ENCODE data around the gene RGS3.
A peak's percentile ranks its signal among the peaks of the same experiment; 100 is the strongest.

Gene RGS3

DNA sequence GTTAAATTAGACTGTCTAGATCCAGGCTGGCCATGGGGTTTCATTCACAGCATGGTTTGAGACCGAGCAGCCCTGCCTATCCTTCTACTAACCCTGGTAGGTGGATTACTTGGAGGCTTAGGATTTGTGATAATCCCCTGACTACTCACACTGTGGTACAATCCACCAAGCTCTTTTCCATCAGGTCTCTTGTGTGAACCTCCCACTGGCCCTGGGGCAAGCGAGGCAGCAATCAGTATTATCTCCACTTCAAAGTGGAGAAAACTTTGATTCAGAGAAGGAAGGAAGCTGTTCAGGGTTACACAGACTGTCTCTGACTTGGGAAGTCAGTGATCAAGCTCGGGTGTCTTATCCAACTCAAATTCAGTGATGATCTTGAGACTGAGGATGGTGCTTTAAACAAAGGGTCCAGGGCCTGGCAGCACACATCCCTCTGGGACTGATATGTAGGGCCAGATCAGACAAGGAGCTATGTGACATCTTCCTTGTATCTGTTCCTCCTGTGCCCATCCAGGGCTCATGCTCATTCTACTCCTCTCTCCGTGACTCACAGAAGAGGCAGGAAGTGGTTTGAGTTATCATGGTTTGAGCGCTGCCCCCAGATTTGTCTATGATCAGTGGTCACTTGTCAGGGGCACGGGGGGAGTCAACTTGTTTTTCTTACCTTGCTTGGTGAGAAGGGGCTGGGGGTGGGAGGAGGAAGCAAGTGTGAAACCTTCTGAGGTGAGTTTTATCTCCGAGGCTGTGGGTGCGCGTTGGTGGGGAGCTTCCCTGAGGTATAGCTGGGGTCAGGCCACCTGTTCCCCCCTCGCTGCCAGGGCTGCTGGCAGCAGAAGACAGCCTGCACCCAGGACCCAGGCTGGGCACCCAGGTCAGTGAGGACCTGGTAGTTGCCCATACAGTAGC lies 48.6 kb downstream of the RGS3 start:
- DNase-seq (ENCODE audit: low spot score), result no peak

DNA sequence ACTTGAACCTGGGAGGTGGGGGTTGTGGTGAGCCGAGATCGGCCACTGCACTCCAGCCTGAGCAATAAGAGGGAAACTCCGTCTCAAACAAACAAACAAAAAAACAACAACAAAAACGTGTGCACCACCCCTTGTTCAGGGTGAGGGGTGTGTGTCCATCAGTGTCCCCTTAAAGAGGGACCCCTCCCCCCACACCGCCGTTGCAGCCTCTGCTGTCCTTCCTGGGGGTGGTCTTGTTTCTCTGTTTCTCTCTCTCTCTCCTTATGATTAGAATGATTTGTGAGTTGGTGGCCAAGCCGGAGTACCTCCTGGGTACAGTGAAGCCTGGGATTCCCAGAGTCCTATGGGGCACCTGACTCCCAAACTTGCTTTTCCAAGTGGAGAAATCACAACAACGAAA lies 49.6 kb downstream of the RGS3 start:
- DNase-seq (ENCODE audit: low spot score), result no peak

DNA sequence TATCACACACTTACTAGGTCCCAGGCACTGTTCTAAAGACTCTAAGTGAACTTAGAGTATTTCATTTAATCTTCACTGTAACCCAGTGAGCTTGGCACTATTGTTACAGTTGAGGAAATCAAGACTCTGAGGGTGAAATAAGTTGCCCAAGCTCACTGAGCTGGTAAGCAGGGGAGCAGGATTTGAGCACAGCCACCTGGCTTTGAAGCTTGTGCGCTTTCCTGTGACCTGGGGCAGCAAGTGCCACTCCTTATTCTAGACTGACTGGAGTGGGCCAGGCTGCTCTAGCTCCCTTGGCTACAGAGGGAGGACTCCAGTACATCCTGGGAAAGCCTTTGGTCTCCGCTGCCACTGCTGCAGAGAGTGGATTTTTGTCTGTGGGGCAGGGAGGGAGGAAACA lies 50.0 kb downstream of the RGS3 start:
- no peak for DNase-seq (ENCODE audit: low spot score)

DNA sequence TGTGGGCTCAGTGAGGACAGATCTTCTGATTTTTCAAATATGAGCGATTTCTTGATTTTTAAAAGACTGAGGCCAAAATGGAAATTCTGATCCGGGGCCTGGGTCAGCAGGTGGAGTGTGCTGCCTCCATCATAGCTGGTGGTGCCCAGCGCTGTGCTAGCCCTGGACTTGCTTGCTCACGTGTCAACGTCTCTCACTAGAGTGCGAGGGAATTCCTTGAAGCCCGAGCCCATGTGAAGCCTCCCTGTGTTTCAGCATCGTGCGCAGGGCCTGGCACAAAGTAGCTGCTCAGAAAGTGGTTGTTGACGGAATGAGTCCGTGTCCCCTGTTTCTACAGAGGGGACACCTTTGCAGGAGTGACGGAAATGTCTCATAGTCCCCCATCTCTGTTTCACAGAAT lies 50.5 kb downstream of the RGS3 start:
- DNase-seq (ENCODE audit: low spot score), result no peak

DNA sequence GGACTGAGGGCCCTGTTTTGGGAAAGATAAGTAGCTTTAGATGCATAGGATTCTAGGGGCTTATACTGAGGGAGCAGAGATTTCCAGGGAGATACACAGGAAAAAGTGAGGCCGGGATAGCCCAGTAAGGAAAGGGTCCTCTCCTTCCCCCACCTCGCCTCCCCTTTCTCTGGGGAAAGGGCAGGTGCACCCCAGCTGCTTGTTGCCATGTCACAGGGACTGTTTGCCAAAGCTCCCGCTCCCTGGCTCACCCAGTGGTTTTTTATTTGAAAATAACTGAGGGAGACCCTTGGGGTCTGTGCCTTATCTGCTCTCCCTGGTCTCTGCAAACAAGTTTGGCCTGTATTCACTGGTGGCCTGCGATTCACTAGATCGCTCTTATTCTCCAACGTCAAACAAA lies 51.2 kb downstream of the RGS3 start:
- no peak for DNase-seq (ENCODE audit: low spot score)

DNA sequence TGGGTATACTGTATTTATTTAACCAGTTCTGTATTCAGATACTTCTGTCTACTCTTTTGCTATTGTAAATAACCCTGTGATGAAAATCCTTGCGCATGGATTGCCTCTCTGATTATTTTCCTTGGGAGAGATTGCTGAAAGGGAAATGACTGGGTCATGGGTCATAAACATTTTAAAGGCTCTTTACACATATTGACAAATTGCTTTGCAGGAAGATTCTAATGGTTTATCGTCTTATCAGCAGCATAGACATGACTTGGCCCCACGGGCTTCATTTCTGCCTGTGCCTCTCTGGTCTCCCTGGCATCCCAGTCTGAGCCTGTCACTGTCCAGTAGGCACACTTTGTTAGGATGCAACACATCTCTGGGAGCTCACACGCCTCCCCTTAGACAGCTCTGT lies 52.3 kb downstream of the RGS3 start:
- no peak for DNase-seq (ENCODE audit: low spot score)

DNA sequence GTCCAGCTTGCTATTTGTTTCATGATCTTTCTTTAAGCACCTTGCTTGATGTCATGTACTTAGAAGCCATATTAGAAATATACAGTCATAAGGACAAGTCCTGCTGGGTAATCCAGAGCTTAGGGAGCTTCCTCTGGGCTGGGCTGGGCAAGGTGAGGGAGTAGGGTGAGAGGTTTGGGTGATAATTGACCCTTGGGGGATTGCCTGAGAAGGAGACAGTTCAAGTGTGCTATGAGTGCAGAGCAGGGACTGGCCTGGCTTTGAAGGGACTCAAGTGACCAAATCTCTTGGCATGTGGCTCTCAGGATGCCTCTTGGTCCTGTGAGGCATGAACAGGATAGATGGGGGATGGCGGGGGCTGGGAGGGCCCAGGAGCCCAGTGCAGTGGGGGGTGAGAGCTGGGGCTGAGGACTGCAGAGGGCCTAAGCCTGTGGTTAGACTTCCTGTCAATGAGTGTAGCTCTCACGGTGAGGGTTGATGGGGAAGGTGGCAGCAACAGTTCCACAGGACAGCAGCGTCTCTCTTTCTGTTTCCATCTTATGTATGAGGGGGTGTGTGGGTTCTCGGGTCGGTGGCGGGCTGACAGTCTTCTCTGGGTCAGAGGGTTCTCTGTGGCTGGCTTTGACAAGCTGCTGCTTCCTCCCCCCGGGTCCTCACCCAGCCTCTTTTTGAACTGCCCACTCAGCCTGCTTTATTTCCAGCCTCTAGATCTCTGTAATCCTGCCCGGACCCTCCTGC lies 53.5 kb downstream of the RGS3 start:
- DNase-seq (ENCODE audit: low spot score), result no peak

DNA sequence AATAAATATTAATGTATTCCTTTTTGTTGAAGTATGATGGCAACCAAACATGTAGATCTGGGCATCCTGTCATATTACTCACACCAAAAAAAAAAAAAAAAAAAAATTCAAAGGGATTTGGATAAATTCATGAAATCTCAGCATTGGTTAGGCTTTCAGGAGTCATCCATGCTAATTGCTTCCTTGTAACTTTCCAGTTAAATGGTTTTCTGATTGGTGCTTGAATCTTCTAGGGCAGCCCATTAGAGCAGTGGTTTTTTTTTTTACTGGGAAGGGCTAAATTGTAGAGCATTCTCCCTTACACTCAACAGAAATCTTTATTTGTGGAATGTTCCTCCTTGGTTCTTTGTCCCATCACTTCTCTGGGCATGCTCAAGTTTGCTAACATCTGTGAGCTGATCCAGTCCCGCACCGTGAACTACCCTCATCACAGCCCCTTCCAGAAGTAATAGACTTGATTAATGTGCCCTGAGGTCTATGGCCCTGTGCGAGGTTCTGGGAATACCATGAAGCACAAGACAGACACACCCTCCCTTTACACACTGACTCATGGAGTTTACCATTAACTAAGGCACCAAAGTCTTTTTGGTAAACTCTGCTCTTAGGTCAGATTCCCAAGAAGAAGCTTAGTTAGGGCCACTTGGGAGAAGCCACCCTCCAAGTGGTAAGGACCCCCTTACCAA lies 56.0 kb downstream of the RGS3 start:
- DNase-seq (ENCODE audit: low spot score), result peak; percentile 24

DNA sequence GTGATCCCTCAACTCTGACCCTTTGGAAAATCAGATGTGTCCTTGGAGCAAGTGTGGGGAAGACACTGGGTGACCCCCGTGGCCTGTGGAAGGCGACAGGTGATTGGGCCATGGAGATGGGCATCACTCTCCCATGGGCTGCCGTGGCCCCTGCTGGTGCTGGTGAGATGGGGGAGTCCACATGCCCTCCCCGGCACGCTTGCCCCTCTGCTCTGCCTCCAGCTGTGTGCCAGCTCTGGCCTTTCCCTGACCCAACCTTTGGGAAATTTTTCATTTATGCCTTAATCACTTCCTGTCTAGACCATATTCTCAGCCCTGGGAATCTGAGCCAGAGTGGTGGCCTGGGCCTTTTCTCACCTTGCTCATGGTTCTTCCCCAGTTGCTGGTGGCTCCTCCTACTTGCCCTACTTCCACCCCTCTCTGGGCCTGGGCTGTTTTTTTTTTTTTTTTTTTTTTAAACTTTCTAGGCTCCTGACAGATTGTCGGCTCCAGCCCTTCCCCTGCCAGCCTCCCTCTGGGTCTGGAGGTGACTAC lies 56.6 kb downstream of the RGS3 start:
- DNase-seq (ENCODE audit: low spot score), result peak; percentile 20

DNA sequence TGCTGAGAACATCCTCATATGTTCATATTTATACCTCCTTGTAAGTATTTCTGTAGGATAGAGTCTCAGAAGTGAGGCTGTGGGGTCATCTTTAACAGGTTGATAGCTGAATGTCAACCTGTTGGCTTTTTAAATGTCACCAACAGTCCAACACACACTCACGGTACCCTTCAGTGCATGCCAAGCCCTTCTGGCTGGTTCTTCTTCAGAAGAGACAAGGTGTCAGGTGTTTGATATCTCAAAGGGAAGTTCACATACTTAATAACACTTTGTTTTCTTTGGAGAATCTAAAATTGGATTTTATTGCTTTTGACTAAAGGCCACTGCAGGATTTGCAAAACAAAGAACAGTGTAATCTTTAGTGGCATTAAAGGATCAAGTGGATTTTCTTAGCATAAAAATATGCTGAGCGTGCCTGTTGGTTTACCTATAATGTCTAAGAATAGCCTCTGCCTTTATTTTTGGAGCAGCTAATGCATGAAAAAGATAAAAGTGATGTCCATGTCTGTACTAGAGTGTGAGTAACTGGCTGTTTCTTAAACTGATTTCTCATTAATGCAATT lies 58.2 kb downstream of the RGS3 start:
- DNase-seq (ENCODE audit: low spot score), result no peak

DNA sequence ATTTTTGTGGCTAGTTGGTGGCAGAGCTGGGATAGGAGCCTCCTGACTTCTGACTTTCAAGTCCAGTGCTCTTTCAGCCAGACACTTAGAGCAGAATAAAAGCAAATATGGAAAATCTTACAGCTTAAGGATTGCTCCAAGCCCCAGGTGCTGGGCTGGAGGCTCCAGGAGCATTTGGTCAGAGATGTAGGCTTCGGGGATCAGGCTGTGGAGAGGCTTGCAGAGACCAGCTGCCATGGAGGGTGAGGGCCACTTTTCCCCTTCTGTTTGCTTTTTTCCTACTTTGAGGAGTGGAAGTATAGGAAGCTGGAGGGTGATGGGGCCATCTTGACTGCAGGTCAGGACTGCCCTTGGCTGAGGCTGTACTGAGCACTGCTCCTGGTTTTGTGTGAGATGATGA lies 58.9 kb downstream of the RGS3 start:
- DNase-seq (ENCODE audit: low spot score), result no peak

DNA sequence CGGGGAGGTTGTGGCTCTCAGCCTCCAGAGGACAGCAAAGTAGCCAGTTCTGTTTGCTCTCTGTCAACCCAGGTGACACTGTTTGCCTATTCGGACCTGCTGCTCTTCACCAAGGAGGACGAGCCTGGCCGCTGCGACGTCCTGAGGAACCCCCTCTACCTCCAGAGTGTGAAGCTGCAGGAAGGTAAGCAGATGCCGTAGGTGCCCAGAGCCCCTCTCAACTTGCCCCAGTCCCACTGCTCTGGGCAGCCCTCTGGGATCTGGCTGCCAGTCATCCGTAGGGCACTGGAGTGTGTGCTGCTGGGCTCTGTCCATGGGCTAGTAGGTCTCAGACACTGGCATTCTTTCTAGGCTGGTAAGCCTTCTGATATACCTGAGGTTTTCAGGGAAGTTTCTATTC lies 59.3 kb downstream of the RGS3 start:
- DNase-seq (ENCODE audit: low spot score), result no peak

DNA sequence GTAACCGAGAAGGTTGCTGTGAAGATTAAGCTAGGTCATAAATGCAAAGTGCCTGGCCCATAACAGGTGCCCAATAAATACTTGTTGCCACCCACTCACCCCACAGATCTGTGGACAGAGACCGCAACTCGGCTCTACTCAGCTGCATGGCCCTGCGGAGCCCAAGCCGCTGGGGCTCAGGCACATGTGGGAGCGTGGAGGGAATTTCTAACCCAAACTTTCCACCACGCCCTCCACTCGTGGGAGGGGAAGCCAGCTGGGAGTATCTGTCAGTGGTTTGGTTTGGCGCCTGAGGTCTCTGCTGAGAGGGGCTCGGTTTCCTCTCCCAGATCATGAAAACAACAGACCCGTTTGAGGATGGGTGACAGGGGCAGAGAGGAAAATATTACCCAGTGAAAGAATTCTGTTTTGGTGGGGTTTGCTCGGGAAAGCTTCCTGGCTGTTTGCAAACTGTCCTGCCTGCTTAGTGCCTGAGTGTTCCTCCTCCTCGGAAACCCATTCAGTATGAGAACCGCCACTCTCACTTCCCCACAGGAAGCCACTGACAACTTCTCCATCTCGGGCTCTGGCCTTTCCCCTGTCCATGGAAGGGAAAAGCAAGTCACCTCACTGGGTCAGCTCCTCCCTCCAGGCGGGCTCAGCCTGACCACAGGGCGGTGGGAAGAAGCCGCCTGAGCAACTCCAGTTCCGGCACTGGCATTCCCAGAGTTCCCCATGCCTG lies 60.1 kb downstream of the RGS3 start:
- DNase-seq (ENCODE audit: low spot score), result peak; percentile 82

DNA sequence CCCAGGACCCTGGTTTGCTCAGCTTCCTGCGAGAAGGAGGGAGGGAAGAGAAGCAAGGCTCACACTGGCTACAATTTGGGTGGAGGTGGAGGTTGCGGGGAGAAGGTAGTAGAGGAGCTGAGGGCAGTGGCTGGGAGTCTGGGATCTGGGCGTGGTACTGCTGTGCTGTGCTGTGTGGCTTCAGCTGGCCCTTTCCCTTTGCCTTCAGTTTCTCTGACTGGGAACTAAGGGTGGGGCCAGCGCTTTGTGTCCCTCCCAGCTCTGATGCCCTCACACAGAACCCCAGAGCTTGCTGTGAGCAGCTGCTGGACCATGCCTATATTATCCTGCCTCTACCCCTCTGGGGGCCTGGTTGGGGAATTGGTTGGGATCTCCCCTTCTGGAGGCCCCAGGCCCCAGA lies 60.9 kb downstream of the RGS3 start:
- no peak for DNase-seq (ENCODE audit: low spot score)

DNA sequence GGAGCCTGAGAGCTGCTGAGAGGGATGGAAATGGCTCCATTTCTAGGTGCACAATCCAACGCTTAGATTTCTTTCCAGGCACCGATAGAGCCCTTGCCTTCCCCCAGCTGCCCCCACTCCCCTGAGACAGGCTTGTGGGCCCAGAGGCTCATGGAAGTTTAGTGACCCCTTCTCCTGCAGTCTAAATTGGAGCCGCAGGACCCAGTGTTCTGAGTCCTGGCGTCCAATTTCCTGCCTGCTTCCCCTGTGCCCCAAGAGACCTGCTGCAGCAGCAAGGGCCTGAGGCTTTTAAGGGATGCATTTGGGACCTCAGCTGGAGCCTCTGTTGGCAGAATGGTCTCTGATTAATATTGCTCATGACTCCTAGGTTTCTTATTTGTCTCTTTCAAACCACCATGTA lies 61.7 kb downstream of the RGS3 start:
- DNase-seq (ENCODE audit: low spot score), result no peak

DNA sequence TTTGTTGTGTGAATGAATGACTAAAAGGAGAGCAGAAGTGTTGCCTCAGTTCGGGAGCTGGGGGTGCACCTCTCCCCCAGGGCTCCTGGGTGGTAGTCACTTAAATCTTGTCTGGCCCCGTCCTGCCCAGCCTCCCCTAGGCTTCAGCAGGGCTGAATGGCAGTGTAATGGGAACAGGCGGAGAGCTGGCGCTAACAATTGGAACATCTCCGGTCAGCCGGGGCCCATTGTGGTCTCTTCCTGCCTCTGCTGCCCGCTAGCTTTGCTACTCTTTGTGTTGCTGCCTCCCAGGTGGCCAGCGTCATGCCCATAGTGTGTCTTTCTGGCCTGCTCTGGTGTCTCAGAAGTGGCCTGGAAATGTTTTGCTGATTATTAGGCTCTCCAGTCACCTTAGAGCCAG lies 62.3 kb downstream of the RGS3 start:
- no peak for DNase-seq (ENCODE audit: low spot score)

DNA sequence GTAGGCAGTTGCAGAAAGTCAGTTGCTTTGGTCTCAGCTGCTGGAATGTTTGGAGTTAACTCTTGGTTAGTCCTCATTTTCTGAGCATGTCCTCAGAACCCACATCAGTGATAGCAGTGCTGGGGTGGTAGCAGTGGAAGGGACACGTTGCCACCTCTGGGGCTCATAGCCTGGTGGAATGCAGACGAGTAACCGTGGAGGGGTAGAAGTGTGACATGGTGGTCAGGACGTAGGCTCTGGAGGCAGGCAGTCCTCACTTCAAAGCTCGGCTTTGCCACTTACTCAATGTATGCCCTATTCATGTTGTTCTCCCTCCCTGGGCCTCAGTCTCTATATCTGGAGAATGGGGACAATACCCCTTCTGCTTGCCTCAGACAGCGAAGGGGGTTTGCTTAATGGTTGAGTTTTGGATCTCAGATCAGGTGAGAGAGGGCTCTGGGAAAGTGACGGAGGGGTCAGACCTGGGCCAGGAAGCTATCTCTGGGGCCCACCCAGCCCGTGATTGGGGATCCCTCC lies 62.8 kb downstream of the RGS3 start:
- DNase-seq (ENCODE audit: low spot score), result no peak

DNA sequence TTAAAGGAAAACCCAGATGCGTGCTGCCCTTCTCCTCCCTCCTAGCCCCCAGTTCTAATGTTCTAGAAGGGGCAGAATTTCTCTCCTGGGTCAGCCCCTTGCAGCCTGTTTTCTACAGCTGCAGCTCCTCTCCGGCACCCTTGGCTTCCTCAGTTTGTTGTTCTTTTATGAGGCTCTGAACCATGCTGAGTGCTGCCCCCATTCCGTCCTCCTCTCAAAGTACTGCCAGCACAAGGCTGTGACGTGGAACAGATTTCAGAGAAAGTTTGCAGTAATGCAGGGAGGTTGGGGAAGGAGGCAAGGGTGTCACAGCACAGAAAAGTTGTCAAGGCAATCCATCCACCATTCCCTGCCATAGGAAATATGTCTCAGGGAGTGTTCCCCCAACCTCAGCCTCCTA lies 63.3 kb downstream of the RGS3 start:
- no peak for DNase-seq (ENCODE audit: low spot score)

DNA sequence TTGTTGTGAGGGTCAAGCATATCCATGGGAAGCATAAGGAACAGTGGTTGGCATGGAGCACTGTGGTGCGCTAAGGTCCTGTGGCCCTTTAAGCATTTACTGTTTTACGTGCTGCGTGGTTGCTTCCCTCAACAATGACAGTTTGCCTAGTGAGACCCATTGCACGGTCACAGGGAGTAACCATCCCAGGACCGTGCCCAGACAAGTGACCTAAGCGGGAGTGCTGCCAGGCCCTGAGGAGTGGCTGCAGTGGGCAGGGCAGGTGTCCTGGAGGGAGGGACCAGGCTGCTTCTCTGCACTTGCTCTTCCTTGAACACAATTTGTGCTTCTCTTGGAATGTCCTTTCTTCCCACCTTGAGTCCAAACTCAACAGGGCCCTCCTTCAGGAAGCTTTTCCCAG lies 64.6 kb downstream of the RGS3 start:
- no peak for DNase-seq (ENCODE audit: low spot score)

DNA sequence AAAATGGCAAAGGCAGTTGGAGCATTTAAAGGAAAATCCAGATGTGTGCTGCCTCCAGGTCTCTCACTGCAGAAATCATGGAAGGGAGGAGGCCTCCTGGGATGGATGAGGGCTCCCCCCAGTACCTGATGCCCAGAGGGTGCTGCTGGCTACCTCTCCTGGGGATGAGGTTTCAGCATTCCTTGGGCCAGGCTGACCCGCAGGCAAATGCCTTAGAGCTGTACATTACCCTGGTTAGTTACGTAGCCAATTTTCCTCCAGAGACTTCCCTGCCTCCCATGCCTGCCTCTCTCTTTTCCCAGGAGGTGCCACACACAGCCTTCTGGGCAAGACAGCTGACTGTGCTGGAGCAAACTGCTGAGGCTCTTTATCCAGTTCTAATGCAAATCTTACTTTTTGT lies 65.3 kb downstream of the RGS3 start:
- DNase-seq (ENCODE audit: low spot score), result no peak

DNA sequence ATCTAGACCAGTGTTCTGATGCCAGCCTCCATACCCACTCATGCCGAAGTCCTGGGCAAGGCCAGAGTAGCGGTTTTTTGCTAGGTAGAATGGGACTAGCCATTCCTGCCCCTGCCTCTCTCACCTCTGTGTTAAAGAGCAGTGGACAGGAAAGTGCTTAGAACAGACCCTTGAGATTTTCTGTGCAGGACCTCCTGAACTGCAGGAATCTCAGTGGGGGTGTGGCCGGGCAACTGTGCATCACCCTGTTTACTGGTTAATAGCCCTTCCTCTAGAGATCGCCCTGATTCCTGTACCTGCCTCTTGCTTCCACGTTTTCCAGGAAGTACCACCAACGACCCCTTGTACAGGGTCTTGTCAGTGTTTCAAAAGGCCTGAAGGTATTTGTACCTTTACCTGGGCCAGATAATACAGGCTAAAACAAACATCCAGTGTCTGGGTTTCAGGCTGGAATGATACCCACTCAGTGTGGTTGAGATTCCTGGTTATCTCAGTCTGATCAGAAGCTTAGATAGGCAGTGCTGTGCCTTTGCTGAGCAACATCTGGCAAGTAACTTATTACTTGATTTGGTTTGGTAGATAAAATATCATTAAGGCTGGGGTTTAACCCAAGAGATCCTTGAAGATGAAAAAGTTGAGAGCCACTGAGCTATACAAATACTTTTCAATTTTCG lies 65.9 kb downstream of the RGS3 start:
- no peak for DNase-seq (ENCODE audit: low spot score)

All from SW480 (cell line).